ENCODE results near the gene SND1.

The SND1 gene

GRCh38 chr7:127872122-127872521 lies 220.1 kb downstream of the SND1 start:
- no peak overlapping the region for H3K4me3 ChIP-seq (ENCODE audit: low read depth, low read length)

GRCh38 chr7:127873151-127873550 lies 221.2 kb downstream of the SND1 start:
- Histone ChIP-seq H3K27ac (ENCODE audit: low read depth, low read length) (no peak overlapping the region), H3K9ac (ENCODE audit: low read depth, low read length) (no peak overlapping the region), H3K4me1 (ENCODE audit: control insufficient read depth, insufficient read depth, low read length) (no peaks in the 10 kb centered on the region), H3K9me3 (ENCODE audit: control insufficient read depth, insufficient read depth, low read length) (no peaks in the 10 kb centered on the region), H3K27me3 (ENCODE audit: control insufficient read depth, insufficient read depth, low read length) (no peaks in the 10 kb centered on the region), H3K36me3 (ENCODE audit: control insufficient read depth, insufficient read depth, low read length) (no peaks in the 10 kb centered on the region), H3K4me3 (ENCODE audit: low read depth, low read length) (no peak overlapping the region)

More at GRCh38 chr7:127872122-127872521, 220.1 kb downstream of the SND1 start:
- no peak overlapping the region for H3K27ac ChIP-seq (ENCODE audit: low read depth, low read length)
- H3K9ac ChIP-seq (ENCODE audit: low read depth, low read length), result no peak overlapping the region
- H3K9me3 ChIP-seq (ENCODE audit: control insufficient read depth, insufficient read depth, low read length), result no peaks in the 10 kb centered on the region
- H3K27me3 ChIP-seq (ENCODE audit: control insufficient read depth, insufficient read depth, low read length), result no peaks in the 10 kb centered on the region
- H3K36me3 ChIP-seq (ENCODE audit: control insufficient read depth, insufficient read depth, low read length), result no peaks in the 10 kb centered on the region
- peaks cover 4% of the 10 kb centered on the region; the same call in 1 of the 2 replicates for H3K4me1 ChIP-seq (ENCODE audit: control insufficient read depth, insufficient read depth, low read length)

GRCh38 chr7:127873715-127874636 lies 222.0 kb downstream of the SND1 start:
- H3K27me3 ChIP-seq (ENCODE audit: control insufficient read depth, insufficient read depth, low read length), result no peaks in the 10 kb centered on the region
- no peaks in the 10 kb centered on the region for H3K9me3 ChIP-seq (ENCODE audit: control insufficient read depth, insufficient read depth, low read length)
- no peak overlapping the region for H3K27ac ChIP-seq (ENCODE audit: low read depth, low read length)
- H3K4me1 ChIP-seq (ENCODE audit: control insufficient read depth, insufficient read depth, low read length), result no peaks in the 10 kb centered on the region
- no peaks in the 10 kb centered on the region for H3K36me3 ChIP-seq (ENCODE audit: control insufficient read depth, insufficient read depth, low read length)
- H3K4me3 ChIP-seq (ENCODE audit: low read depth, low read length), result no peak overlapping the region
- H3K9ac ChIP-seq (ENCODE audit: low read depth, low read length), result no peak overlapping the region

- H3K9ac ChIP-seq (ENCODE audit: low read depth, low read length), result no peak overlapping the region
- no peaks in the 10 kb centered on the region for H3K36me3 ChIP-seq (ENCODE audit: control insufficient read depth, insufficient read depth, low read length)
- no peaks in the 10 kb centered on the region for H3K4me1 ChIP-seq (ENCODE audit: control insufficient read depth, insufficient read depth, low read length)
- H3K4me3 ChIP-seq (ENCODE audit: low read depth, low read length), result no peak overlapping the region
- no peak overlapping the region for H3K27ac ChIP-seq (ENCODE audit: low read depth, low read length)
- no peaks in the 10 kb centered on the region for H3K27me3 ChIP-seq (ENCODE audit: control insufficient read depth, insufficient read depth, low read length)
- no peaks in the 10 kb centered on the region for H3K9me3 ChIP-seq (ENCODE audit: control insufficient read depth, insufficient read depth, low read length)
These were observed 223.1 kb downstream of the SND1 start for GRCh38 chr7:127874951-127875608.

- Histone ChIP-seq H3K9ac (ENCODE audit: low read depth, low read length) (no peak overlapping the region), H3K9me3 (ENCODE audit: control insufficient read depth, insufficient read depth, low read length) (no peaks in the 10 kb centered on the region), H3K27me3 (ENCODE audit: control insufficient read depth, insufficient read depth, low read length) (no peaks in the 10 kb centered on the region), H3K4me1 (ENCODE audit: control insufficient read depth, insufficient read depth, low read length) (no peaks in the 10 kb centered on the region), H3K27ac (ENCODE audit: low read depth, low read length) (no peak overlapping the region), H3K36me3 (ENCODE audit: control insufficient read depth, insufficient read depth, low read length) (no peaks in the 10 kb centered on the region), H3K4me3 (ENCODE audit: low read depth, low read length) (no peak overlapping the region)
These were observed 224.4 kb downstream of the SND1 start for GRCh38 chr7:127876393-127876792.

- no peak overlapping the region for H3K27ac ChIP-seq (ENCODE audit: low read depth, low read length)
- no peaks in the 10 kb centered on the region for H3K27me3 ChIP-seq (ENCODE audit: control insufficient read depth, insufficient read depth, low read length)
- no peak overlapping the region for H3K4me3 ChIP-seq (ENCODE audit: low read depth, low read length)
- H3K9me3 ChIP-seq (ENCODE audit: control insufficient read depth, insufficient read depth, low read length), result no peaks in the 10 kb centered on the region
- no peaks in the 10 kb centered on the region for H3K4me1 ChIP-seq (ENCODE audit: control insufficient read depth, insufficient read depth, low read length)
- H3K9ac ChIP-seq (ENCODE audit: low read depth, low read length), result no peak overlapping the region
- no peaks in the 10 kb centered on the region for H3K36me3 ChIP-seq (ENCODE audit: control insufficient read depth, insufficient read depth, low read length)
These were observed 226.0 kb downstream of the SND1 start for GRCh38 chr7:127877951-127878350.

GRCh38 chr7:127878791-127879190 lies 226.8 kb downstream of the SND1 start:
- H3K36me3 ChIP-seq (ENCODE audit: control insufficient read depth, insufficient read depth, low read length), result no peaks in the 10 kb centered on the region
- no peaks in the 10 kb centered on the region for H3K4me1 ChIP-seq (ENCODE audit: control insufficient read depth, insufficient read depth, low read length)
- no peaks in the 10 kb centered on the region for H3K9me3 ChIP-seq (ENCODE audit: control insufficient read depth, insufficient read depth, low read length)
- H3K27ac ChIP-seq (ENCODE audit: low read depth, low read length), result no peak overlapping the region
- no peaks in the 10 kb centered on the region for H3K27me3 ChIP-seq (ENCODE audit: control insufficient read depth, insufficient read depth, low read length)
- no peak overlapping the region for H3K4me3 ChIP-seq (ENCODE audit: low read depth, low read length)
- no peak overlapping the region for H3K9ac ChIP-seq (ENCODE audit: low read depth, low read length)

- Histone ChIP-seq H3K27me3 (ENCODE audit: control insufficient read depth, insufficient read depth, low read length) (no peaks in the 10 kb centered on the region), H3K9ac (ENCODE audit: low read depth, low read length) (no peak overlapping the region), H3K4me1 (ENCODE audit: control insufficient read depth, insufficient read depth, low read length) (no peaks in the 10 kb centered on the region), H3K4me3 (ENCODE audit: low read depth, low read length) (no peak overlapping the region), H3K9me3 (ENCODE audit: control insufficient read depth, insufficient read depth, low read length) (no peaks in the 10 kb centered on the region), H3K27ac (ENCODE audit: low read depth, low read length) (no peak overlapping the region), H3K36me3 (ENCODE audit: control insufficient read depth, insufficient read depth, low read length) (no peaks in the 10 kb centered on the region)
These were observed 227.4 kb downstream of the SND1 start for GRCh38 chr7:127879436-127879835.

GRCh38 chr7:127879942-127880341 lies 227.9 kb downstream of the SND1 start:
- H3K9me3 ChIP-seq (ENCODE audit: control insufficient read depth, insufficient read depth, low read length), result no peaks in the 10 kb centered on the region
- H3K9ac ChIP-seq (ENCODE audit: low read depth, low read length), result no peak overlapping the region
- no peaks in the 10 kb centered on the region for H3K36me3 ChIP-seq (ENCODE audit: control insufficient read depth, insufficient read depth, low read length)
- H3K27ac ChIP-seq (ENCODE audit: low read depth, low read length), result no peak overlapping the region
- H3K27me3 ChIP-seq (ENCODE audit: control insufficient read depth, insufficient read depth, low read length), result no peaks in the 10 kb centered on the region
- H3K4me1 ChIP-seq (ENCODE audit: control insufficient read depth, insufficient read depth, low read length), result no peaks in the 10 kb centered on the region
- H3K4me3 ChIP-seq (ENCODE audit: low read depth, low read length), result no peak overlapping the region

- Histone ChIP-seq H3K4me3 (ENCODE audit: low read depth, low read length) (no peak overlapping the region), H3K4me1 (ENCODE audit: control insufficient read depth, insufficient read depth, low read length) (peaks cover 5% of the 10 kb centered on the region), H3K9ac (ENCODE audit: low read depth, low read length) (no peak overlapping the region), H3K36me3 (ENCODE audit: control insufficient read depth, insufficient read depth, low read length) (no peaks in the 10 kb centered on the region), H3K27ac (ENCODE audit: low read depth, low read length) (no peak overlapping the region), H3K27me3 (ENCODE audit: control insufficient read depth, insufficient read depth, low read length) (no peaks in the 10 kb centered on the region), H3K9me3 (ENCODE audit: control insufficient read depth, insufficient read depth, low read length) (no peaks in the 10 kb centered on the region)
These were observed 228.5 kb downstream of the SND1 start for GRCh38 chr7:127880454-127880853.

GRCh38 chr7:127881564-127881963 lies 229.6 kb downstream of the SND1 start:
- Histone ChIP-seq H3K36me3 (ENCODE audit: control insufficient read depth, insufficient read depth, low read length) (no peaks in the 10 kb centered on the region), H3K4me1 (ENCODE audit: control insufficient read depth, insufficient read depth, low read length) (peaks cover 12% of the 10 kb centered on the region), H3K9ac (ENCODE audit: low read depth, low read length) (no peak overlapping the region), H3K27me3 (ENCODE audit: control insufficient read depth, insufficient read depth, low read length) (no peaks in the 10 kb centered on the region), H3K9me3 (ENCODE audit: control insufficient read depth, insufficient read depth, low read length) (no peaks in the 10 kb centered on the region), H3K4me3 (ENCODE audit: low read depth, low read length) (no peak overlapping the region), H3K27ac (ENCODE audit: low read depth, low read length) (no peak overlapping the region)

All from HUES48 (cell line).